GM21515 (cell line): Measurements from ENCODE around the gene BMP8B.
"Not testable (repeated sequence)": the region's sequence is repeated elsewhere in the genome, so short reads cannot be mapped to it uniquely, and the experiment has no call there.

Source experiments
- ATAC-seq: cut with Tn5 transposase; IDR thresholded peaks from one replicate; pipeline ENCODE4 v1.9.1; 2021; ENCODE audit not compliant: unreplicated experiment

BMP8B gene

DNA sequence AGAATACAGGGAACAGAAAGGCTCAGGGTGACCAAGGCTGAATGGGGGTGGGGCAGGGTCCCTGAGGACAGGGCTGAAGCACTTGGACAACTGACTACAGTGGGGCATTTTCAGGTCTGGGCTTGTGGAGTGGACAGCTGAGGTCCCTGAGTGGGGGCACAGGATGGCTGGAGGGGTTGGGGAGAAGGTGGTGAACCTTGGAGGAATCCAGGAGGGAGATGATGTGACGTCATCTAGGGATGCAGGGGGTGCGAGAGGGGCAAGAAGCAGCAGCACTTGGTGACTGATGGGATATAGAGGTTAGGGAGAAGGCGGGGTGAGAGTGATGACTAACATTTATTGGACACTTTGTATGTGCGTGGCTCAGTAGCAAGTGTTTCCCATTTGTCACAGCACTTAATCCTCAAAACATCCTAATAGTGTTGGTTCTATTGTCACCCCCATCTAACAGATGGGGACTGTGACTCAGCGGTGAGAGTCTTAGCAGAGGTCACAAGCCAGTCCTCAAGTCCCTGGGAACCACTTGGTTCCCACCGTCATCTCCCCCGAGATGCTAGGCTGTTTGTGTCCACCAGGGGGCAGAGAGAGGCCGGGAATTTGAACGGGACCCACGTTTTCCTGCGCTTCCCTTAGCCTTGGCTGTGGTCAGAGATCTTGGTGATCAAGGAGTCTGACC is 27.9 kb upstream of the BMP8B start:
- ATAC-seq = peak; percentile 47

DNA sequence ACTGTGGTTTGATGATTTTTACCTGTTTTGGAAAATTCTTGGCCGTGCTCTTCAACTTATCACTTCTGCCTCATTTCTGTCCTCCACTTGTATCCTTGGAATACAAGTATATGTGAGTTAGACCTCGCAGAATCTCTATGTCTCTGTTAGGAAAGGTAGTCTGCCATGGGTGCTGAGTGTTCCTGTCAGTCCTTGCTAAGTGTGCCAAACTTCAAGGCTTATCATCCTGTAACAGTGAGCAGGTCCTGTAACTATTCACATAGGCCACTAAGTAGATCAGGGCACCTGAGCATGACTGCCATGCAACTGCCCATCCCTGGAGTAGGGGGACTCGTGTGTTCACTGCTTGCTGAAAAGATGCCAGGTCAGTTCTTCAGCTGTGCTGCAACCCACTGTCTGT is 24.2 kb upstream of the BMP8B start:
- no peak for ATAC-seq

DNA sequence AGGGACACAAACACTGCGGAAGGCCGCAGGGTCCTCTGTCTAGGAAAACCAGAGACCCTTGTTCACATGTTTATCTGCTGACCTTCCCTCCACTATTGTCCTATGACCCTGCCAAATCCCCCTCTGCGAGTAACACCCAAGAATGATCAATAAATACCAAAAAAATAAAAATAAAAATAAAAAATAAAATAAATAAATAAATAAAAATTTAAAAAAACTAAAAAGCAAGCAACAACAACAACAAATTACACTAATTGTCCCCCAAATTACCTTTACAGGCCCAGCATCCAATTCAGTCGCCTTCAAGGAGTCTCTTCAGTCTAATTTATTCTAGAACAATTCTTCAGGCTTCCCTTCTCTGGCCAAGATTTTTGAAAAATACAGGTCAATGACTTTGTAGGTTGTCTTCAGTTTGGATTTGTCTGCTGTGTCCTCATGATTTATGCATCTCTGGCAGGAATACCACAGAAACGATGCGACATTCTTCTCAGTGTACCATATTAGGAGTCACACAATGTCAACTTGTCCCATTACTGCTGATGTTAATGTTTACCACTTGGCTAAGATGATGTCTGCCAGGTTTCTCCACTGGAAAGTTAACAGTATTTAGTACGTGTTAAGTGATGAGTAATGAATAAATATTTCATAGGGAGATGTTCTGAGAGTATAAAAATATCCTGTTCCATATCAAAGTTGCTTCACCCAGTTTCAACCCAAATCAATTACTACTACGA is 20.3 kb upstream of the BMP8B start:
- ATAC-seq = no peak

DNA sequence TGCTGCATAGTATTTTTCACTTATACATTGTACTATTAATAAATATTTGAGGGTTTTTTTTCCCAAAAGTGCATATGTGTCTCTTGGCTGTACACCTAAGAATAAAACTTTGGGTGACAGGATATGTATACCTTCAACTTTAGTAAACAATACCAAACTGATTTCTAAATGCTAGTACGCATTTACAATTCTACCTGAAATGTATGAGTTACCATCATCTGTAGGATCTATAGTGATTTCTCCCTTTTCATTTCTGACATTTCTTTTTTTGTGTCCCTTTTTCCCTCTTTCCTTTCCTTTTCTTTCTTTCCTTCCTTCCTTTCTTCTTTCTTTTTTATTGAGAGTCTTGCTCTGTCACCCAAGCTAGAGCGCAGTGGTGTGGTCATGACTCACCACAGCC is 16.7 kb upstream of the BMP8B start:
- ATAC-seq = no peak

DNA sequence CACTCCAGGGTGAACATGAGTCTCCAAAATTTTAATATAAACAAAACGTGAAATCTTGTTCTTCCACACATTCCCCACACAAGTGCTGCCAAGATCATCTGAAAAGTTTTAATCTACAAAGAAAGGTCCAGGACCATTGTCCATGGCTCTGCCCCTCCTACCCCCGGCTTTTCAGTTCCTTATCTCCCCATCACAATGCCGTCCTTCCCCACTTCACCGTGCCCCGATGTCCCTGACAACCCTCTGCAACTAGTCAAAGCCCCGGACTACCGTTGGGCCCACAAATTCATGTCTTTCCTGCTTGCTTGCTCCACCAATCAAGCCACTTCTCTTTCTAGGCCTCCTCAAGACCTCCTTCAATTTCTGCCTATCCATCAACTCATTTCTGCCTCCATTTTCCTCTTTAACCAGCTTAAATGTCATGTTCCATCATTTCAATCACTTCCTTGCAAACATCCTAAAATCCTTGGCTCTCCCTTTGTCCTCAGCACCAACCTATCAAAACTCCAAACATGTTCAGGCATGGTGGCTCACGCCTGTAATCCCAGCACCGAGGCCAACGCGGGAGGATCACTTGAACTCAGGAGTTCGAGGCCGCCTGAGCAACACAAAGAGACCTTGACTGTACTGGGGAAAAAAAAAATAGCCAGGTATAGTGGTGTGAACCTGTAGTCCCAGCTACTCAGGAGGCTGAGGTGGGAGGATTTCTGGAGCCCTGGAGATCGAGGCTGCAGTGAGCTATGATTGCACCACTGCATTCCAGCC is 14.0 kb upstream of the BMP8B start:
- ATAC-seq = no peak

DNA sequence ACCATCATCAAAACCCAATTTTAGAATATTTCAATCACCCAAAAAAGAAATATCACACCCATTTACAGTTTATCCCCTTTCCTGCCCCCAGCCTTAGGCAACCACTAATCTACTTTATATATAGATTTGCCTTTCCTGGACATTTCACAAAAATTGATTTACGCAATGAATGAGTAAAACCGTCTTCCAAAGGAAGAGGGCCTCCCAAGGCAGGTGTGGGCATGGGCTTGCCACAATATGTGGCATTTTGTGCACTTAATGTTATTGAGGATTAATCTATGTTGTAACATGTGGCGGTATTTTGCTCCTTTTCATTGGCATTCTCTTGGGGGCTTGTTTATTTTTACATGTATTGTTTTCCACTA is 11.8 kb upstream of the BMP8B start:
- ATAC-seq = no peak

DNA sequence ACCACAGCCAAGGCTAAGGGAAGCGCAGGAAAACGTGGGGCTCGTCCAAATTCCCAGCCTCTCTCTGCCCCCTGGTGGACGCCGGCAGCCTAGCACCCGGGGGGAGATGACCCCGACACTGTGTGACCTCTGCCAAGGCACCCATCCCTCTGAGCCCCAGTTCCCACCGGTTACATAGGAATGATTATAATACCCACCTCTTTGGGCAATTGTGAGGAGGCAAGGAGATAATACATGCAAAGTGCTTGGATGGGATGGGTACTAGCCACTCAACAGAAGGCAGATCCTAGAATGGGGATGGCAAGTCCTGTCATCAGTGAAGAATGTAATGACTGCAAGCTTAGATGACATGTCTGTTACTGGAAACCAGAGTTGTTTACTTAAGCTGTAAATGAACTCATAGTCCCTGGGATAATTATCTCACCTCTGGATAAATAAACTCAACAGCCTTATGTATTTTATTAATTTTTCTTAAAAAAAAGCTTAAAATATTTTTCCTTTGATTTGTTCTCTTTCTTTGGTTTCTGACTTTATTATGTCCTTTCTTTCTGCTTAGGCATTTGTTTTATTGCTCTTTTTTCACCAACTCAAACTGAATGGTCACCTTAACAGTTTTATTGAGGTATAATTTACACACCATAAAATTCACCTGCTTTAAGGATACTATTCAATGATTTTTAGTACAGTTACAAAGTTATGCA is 11.3 kb upstream of the BMP8B start:
- peak; percentile 57 for ATAC-seq

DNA sequence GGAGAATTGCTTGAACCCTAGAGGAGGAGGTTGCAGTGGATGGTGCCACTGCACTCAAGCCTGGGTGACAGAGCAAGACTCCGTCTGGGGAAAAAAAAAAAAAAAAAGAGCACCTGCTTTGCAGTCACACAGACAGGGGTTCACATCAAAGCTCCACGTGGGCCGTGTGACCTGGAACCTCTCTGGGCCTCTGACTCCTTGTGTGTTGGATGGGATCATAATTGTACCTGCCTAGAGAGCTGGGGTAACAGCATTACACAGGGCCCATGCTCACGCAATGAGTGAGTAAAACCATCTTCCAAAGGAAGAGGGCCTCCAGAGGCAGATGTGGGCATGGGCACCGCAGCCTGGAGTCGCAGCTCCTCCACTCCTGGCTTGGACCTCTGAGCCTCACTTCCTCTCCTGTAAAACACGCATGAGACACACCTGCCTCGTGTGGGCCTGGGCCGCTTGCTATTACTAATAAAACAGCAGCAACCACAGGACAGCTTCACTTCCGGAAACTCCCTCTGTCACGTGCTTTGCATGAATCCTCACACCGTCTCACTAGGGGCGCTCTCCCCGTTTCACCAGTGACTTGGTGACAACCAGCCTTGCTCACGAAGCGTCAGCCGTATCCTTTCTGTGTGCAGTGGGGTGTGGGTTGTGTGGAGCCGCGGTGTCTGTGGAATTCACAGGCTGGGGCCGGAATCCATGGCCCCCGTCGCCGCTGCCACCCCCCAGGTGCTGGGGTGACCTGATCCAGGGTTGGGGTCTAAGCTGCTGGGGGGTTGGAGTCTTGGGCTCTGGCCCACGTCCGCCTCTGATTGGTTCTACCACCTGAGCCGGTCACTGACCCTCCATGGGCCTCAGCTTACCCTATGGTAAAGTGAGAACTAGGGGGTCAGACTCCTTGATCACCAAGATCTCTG is 10.4 kb upstream of the BMP8B start:
- ATAC-seq = peak; percentile 87

DNA sequence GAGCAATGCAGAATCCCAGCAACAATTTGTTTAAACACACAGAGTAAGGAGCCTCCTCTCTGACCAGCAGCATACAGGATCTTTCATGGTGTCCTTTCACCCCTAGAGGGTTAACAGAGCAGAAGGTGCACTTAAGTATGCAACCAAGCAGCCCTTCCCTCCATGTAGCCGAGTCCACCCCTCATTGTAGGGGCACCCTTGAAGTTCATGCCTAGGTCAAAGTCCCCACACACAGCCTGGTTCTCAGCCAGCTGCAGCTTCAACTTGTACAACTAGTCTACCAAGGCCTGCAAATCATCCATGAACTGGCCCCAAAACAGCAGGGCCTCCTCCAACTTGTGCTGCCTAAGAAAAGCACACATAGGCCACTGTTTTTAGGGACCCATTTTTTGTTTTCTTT is 7.0 kb upstream of the BMP8B start:
- no peak for ATAC-seq

DNA sequence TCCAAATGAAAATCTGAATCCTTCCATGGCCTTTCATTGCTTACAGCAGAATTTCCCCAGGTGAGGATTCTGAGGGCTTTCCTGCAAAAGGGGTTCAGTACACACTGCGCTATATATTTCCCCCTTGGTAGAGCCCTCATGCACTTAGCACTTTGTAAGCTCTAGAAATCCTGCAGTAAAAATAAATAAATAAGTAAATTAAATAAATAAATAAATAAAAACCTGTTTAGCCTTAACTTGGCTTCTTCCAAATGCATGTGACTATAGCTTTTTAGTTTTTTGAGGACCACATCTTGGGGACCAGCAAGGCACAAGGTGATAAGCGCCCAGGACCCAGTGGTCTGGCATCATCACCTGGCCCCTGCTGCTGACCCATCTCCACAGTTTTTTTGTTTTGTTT is 3.2 kb upstream of the BMP8B start:
- no peak for ATAC-seq

DNA sequence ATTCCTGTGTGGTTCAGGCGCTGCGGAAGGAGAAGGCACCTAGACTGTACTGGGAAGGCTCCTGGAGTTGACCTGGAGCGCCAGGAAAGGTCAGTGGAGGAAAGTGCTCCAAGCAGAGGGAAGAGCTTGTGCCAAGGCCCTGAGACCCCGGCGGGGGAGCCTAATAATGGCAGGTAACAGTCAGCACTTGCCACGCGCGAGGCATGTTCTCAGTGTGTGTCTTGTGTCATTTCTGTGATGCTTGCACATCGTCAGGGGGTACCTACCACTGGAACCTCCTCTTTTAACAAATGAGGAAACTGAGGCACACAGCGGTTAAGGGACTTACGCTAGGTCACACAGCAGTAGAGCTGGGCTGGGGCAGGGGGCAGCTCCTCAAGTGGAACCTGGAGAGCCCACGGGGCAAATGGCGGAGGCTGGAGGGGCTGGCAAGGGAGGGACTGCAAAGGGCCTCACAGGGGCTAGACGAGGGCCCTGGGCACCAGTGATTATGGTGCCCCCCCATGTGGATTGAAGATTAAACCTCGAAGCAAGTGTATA is 976 bp upstream of the BMP8B start:
- no peak for ATAC-seq

DNA sequence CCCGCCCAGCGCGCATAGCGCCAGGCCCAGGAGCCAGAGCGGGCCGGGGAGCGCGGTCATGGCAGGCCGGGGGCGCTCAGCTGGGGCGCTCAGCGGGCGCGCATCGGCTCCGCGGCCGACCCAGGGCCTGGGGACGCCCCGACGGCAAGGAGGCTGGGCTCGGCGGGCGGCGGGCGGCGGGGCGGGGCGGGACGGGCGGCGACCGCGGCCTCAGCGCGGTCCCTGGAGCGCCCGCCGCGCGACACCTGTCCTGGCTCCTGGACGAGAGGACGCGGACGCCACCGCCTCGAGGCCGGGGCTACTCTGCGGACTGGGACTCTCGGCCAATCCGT is 273 bp downstream of the BMP8B start:
- peak; percentile 10 for ATAC-seq

DNA sequence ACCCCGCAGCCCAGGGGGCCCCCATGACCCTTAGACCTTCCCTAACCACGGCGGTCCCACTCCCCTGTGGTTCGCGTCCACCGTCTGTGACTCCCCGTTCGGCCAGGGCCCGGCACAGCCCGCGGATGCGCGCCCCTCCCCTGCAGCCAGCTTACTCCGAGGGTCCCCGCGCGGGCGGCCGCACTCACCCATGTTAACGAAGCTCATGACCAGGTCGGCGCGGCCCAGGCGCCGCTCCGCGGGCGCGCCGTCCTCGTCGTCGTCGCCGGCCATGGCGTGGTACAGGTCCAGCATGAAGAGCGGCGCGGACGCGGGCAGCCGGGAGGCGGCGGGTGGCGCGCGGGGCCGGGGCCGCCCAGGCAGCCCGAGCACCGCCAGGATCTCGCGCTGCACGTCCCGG is 701 bp downstream of the BMP8B start:
- not testable (repeated sequence) for ATAC-seq

DNA sequence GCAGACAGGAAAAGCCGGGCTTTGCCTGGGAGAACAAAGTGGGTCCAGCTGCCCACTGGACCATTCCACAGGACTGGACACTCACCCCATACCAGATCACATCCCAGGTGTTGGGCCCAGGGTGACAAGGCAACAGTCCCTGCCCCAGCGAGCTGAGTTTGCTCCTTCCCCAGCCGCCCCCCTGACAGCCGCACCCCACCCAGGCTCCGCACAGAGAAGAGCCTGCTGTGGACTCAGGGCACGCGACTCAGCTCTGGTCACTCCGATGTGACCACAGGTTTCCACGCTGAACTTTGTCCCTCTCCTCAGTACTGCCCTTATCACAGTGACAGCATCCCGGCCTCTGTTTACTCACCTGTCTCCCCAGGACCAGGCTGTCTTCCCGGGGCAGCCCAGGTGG is 1.2 kb downstream of the BMP8B start:
- ATAC-seq = no peak

DNA sequence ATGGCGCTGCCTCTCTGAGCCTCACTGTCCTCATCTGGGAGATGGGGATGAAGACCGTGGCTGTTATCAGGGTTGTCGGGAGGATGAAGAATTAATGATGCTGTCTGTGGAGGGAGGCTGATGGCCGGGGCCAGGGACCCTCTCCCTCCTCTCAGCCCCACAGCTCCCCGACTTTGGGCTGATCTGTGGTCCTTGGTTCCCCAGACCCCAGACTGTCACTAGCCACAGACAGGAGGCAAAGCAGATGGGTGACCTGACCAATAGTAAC is 1.6 kb downstream of the BMP8B start:
- not testable (repeated sequence) for ATAC-seq

DNA sequence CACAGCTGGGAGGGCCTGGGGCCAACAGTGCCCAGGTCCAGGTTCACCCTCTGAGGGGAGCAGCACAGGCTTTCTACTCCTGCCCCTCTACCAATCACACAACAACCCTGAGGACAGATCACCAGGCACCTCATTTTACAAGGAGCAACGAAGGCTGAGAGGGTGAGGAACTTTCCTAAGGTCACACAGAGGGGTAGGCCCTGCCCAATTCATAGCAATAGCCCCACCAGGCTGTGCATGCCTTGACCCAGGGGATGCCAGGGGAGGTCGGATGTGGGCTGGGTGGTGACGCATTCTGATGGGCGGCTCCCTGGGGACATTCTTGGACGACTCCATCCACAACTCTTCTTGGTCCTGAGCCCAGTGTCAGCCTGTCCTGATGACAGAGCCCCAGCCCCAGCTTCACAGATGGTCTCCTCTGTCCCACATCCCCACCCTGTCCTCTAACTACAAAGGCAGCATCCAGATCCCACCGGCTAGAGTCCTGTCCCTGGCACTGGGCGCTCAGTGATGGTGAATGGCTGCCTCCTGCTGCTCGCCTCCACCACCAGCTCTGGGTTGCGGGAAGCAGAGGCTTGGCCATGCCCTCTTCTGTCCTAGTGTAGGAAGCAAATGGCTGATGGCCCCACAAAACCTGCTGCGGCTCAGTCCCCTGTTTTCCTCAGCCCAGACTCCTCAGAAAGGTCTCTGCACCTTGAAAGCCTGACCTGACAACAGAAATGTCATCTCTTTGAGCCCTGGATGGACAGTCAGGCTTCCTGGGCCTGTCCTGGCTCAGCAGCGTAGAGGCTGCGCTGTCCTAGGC is 2.2 kb downstream of the BMP8B start:
- not testable (repeated sequence) for ATAC-seq

DNA sequence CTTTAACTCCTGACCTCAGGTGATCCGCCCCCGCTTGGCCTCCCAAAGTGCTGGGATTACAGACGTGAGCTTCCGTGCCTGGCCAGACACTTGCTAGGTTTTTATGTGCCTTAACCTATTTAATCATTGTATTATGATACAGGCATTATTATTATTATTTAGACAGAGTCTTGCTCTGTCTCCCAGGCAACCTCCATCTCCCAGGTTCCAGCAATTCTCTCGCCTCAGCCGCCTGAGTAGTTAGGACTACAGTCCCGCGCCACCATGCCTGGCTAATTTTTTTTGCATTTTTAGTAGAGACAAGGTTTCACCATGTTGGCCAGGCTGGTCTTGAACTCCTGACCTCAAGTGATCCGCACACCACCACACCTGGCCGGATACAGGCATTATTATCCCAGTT is 6.0 kb downstream of the BMP8B start:
- ATAC-seq = not testable (repeated sequence)

DNA sequence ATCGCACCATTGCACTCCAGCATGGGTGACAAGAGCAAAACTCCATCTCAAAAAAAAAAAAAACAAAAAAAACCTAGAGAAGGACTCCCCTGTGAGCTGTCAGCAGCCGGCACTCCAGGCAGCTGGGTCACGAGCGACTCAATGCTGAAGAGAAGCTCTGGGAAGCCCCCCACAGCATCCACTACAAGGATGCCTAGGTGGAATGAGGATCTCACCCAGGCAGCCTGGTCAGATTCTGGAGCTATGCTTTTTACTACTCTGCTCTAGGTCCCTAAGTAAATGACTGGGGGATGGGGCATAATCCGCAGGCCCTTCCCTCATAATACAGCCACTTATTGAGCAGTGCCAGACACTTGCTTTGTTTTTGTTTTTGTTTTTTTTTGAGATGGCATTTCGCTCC is 6.6 kb downstream of the BMP8B start:
- no peak for ATAC-seq

DNA sequence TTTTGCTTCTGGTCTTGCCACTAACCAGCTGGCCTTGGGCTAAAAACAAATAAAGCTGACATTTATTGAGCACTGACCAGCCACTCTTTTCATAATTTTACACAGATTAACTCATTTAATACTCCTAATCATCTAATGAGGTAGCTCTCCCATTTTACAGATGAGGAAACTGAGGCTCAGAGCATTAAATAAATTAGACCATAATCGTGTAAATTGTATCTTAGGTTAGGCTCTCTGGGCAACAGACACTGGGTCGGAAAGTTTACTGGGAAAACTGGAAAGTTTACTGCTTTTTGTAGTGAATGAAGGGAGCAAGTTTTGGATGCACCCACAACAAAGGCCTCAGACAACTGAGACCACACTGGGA is 7.3 kb downstream of the BMP8B start:
- no peak for ATAC-seq

DNA sequence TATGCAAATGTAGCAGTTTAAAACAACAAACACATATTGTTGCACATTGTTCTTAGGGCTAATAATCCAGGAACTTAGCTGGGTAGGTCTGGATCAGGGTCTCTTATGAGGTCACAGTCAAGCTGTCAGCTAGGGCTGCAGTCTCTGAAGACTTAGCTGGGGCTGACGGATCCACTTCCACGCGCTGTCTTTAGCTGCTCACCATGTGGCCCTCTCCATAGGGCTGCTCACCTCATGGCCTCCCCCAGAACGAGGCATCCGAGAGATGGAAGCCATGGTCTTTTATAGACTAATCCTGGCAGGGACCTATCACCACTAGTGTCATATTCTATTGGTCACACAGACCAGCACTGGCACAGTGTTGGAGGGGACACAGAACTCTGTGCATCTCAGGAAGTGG is 8.8 kb downstream of the BMP8B start:
- no peak for ATAC-seq
